Measurements from ENCODE around the gene SMPDL3B.
A peak's percentile ranks its signal among the peaks of the same experiment; 100 is the strongest.
"Not testable (repeated sequence)": the region's sequence is repeated elsewhere in the genome, so short reads cannot be mapped to it uniquely, and the experiment has no call there.

SMPDL3B gene

GRCh38 chr1:27968692-27969091 lies 33.9 kb downstream of the SMPDL3B start:
- no peak for DNase-seq (ENCODE audit: low read depth in 1 of 2, low spot score in 1 of 2)

- DNase-seq (ENCODE audit: low read depth in 1 of 2, low spot score in 1 of 2), result no peak
Measured at GRCh38 chr1:27970401-27970800, 35.6 kb downstream of the SMPDL3B start.

GRCh38 chr1:27971674-27972073 lies 36.9 kb downstream of the SMPDL3B start:
- no peak for DNase-seq (ENCODE audit: low read depth in 1 of 2, low spot score in 1 of 2)

GRCh38 chr1:27972141-27972540 lies 37.3 kb downstream of the SMPDL3B start:
- no peak for DNase-seq (ENCODE audit: low read depth in 1 of 2, low spot score in 1 of 2)

- no peak for DNase-seq (ENCODE audit: low read depth in 1 of 2, low spot score in 1 of 2)
Measured at GRCh38 chr1:27973771-27974416, 39.1 kb downstream of the SMPDL3B start.

GRCh38 chr1:27974417-27974781 lies 39.6 kb downstream of the SMPDL3B start:
- no peak for DNase-seq (ENCODE audit: low read depth in 1 of 2, low spot score in 1 of 2)

- DNase-seq (ENCODE audit: low read depth in 1 of 2, low spot score in 1 of 2), result no peak
Measured at GRCh38 chr1:27979151-27979858, 44.5 kb downstream of the SMPDL3B start.

GRCh38 chr1:27979859-27980201 lies 45.0 kb downstream of the SMPDL3B start:
- no peak for DNase-seq (ENCODE audit: low read depth in 1 of 2, low spot score in 1 of 2)

GRCh38 chr1:27980216-27980845 lies 45.5 kb downstream of the SMPDL3B start:
- no peak for DNase-seq (ENCODE audit: low read depth in 1 of 2, low spot score in 1 of 2)

GRCh38 chr1:27981145-27981544 lies 46.3 kb downstream of the SMPDL3B start:
- no peak for DNase-seq (ENCODE audit: low read depth in 1 of 2, low spot score in 1 of 2)

GRCh38 chr1:27990920-27991537 lies 56.2 kb downstream of the SMPDL3B start:
- no peak for DNase-seq (ENCODE audit: low read depth in 1 of 2, low spot score in 1 of 2)

- peak; percentile 10 to 20 for DNase-seq (ENCODE audit: low read depth in 1 of 2, low spot score in 1 of 2)
Measured at GRCh38 chr1:27992276-27992675, 57.5 kb downstream of the SMPDL3B start.

GRCh38 chr1:27993241-27993640 lies 58.4 kb downstream of the SMPDL3B start:
- no peak for DNase-seq (ENCODE audit: low read depth in 1 of 2, low spot score in 1 of 2)

GRCh38 chr1:27994060-27994459 lies 59.3 kb downstream of the SMPDL3B start:
- no peak for DNase-seq (ENCODE audit: low read depth in 1 of 2, low spot score in 1 of 2)

- DNase-seq (ENCODE audit: low read depth in 1 of 2, low spot score in 1 of 2), result not testable (repeated sequence)
Measured at GRCh38 chr1:27994526-27994925, 59.7 kb downstream of the SMPDL3B start.

GRCh38 chr1:27999055-27999454 lies 64.3 kb downstream of the SMPDL3B start:
- DNase-seq (ENCODE audit: low read depth in 1 of 2, low spot score in 1 of 2), result no peak

GRCh38 chr1:28002600-28002999 lies 67.8 kb downstream of the SMPDL3B start:
- DNase-seq (ENCODE audit: low read depth in 1 of 2, low spot score in 1 of 2), result no peak

GRCh38 chr1:28003117-28003516 lies 68.3 kb downstream of the SMPDL3B start:
- DNase-seq (ENCODE audit: low read depth in 1 of 2, low spot score in 1 of 2), result not testable (repeated sequence)

Data from stimulated activated CD4-positive, alpha-beta T cell treated with anti-CD3 and anti-CD28 coated beads, Interleukin-15, amount 100 ng/mL, for 1 hour (primary cell).